Activated CD4-positive, alpha-beta T cell treated with anti-CD3 and anti-CD28 coated beads, Interleukin-2, amount 10 ng/mL, durations not matched to agents 24 days and 14 days (primary cell): ENCODE measurements around the gene TMEFF1. TPM values are rescaled to one million over a fixed set of nuclear protein-coding genes. Genes with fewer than 3 reads are reported as not detected.

Source experiments
- DNase-seq: peaks from one replicate; pipeline ENCODE4 v3.0.0; 2022
- H3K27ac Mint-ChIP-seq: one replicate; pipeline ENCODE4 v1.8.0; 2022; ENCODE audit warnings: mild to moderate bottlenecking, mixed read lengths
- H3K27me3 Mint-ChIP-seq: one replicate; pipeline ENCODE4 v1.8.0; 2022; ENCODE audit warnings: mixed read lengths
- H3K36me3 Mint-ChIP-seq: one replicate; pipeline ENCODE4 v1.8.0; 2022; ENCODE audit warnings: low read depth, mild to moderate bottlenecking, mixed read lengths
- H3K4me1 Mint-ChIP-seq: one replicate; pipeline ENCODE4 v1.8.0; 2021; ENCODE audit warnings: mixed read lengths
- H3K4me3 Mint-ChIP-seq: one replicate; pipeline ENCODE4 v1.8.0; 2022; ENCODE audit warnings: mild to moderate bottlenecking, moderate library complexity, mixed read lengths
- H3K9me3 Mint-ChIP-seq: one replicate; pipeline ENCODE4 v1.8.0; 2021; ENCODE audit warnings: mixed read lengths
- intact Hi-C: fragments of 100-400 bp; cut with micrococcal nuclease; formaldehyde crosslinking; loops from one replicate; pipeline ENCODE4 v1.15.1; 2023
- total RNA-seq: library from RNA; stranded (reverse); gene quantifications from 2 replicates; pipeline ENCODE4 v1.2.3, GENCODE V29; 2022

The TMEFF1 gene
- total RNA-seq, 1 donor from 2014 or later, result 0.16 TPM

GRCh38 chr9:100465761-100466160 lies 7.2 kb upstream of the TMEFF1 start:
- Mint-ChIP-seq H3K4me3 (no peak overlapping the region), H3K27me3 (peaks cover 27% of the 10 kb centered on the region), H3K4me1 (no peaks in the 10 kb centered on the region), H3K36me3 (no peaks in the 10 kb centered on the region), H3K9me3 (no peaks in the 10 kb centered on the region), H3K27ac (no peak overlapping the region)
- intact Hi-C loops, result no loop called here
- no peak for DNase-seq

GRCh38 chr9:100466171-100466828 lies 6.6 kb upstream of the TMEFF1 start:
- no peak for DNase-seq
- no peak overlapping the region for H3K27ac Mint-ChIP-seq
- H3K4me1 Mint-ChIP-seq, result no peaks in the 10 kb centered on the region
- intact Hi-C loops, result no loop called here
- no peak overlapping the region for H3K4me3 Mint-ChIP-seq
- H3K36me3 Mint-ChIP-seq, result no peaks in the 10 kb centered on the region
- H3K9me3 Mint-ChIP-seq, result no peaks in the 10 kb centered on the region
- peaks cover 28% of the 10 kb centered on the region for H3K27me3 Mint-ChIP-seq

- Mint-ChIP-seq H3K27me3 (peaks cover 32% of the 10 kb centered on the region), H3K4me3 (no peak overlapping the region), H3K4me1 (no peaks in the 10 kb centered on the region), H3K9me3 (no peaks in the 10 kb centered on the region), H3K36me3 (no peaks in the 10 kb centered on the region), H3K27ac (no peak overlapping the region)
- intact Hi-C loops, result no loop called here
- DNase-seq, result no peak
These were observed 6.1 kb upstream of the TMEFF1 start for GRCh38 chr9:100466829-100467221.

- Mint-ChIP-seq H3K27me3 (peaks cover 41% of the 10 kb centered on the region), H3K4me1 (no peaks in the 10 kb centered on the region), H3K9me3 (no peaks in the 10 kb centered on the region), H3K36me3 (no peaks in the 10 kb centered on the region), H3K4me3 (no peak overlapping the region), H3K27ac (no peak overlapping the region)
- DNase-seq, result no peak
- intact Hi-C loops, result no loop called here
These were observed 4.9 kb upstream of the TMEFF1 start for GRCh38 chr9:100468041-100468440.

- no peaks in the 10 kb centered on the region for H3K36me3 Mint-ChIP-seq
- no peaks in the 10 kb centered on the region for H3K9me3 Mint-ChIP-seq
- no peak for DNase-seq
- peak overlapping the region; percentile 34 for H3K4me3 Mint-ChIP-seq
- H3K4me1 Mint-ChIP-seq, result peaks cover 4% of the 10 kb centered on the region
- H3K27me3 Mint-ChIP-seq, result peaks cover 53% of the 10 kb centered on the region
- H3K27ac Mint-ChIP-seq, result no peak overlapping the region
- intact Hi-C loops, result no loop called here
These were observed 681 bp upstream of the TMEFF1 start for GRCh38 chr9:100472268-100472667.

GRCh38 chr9:100473276-100474081 lies 530 bp downstream of the TMEFF1 start:
- peak overlapping the region; percentile 76 for H3K4me3 Mint-ChIP-seq
- no peak overlapping the region for H3K27ac Mint-ChIP-seq
- peak; percentile 73 for DNase-seq
- peaks cover 4% of the 10 kb centered on the region for H3K4me1 Mint-ChIP-seq
- intact Hi-C loops, result no loop called here
- H3K36me3 Mint-ChIP-seq, result no peaks in the 10 kb centered on the region
- H3K27me3 Mint-ChIP-seq, result peaks cover 58% of the 10 kb centered on the region
- no peaks in the 10 kb centered on the region for H3K9me3 Mint-ChIP-seq

GRCh38 chr9:100474082-100474923 lies 1.4 kb downstream of the TMEFF1 start:
- H3K4me1 Mint-ChIP-seq, result peaks cover 4% of the 10 kb centered on the region
- intact Hi-C loops, result no loop called here
- H3K9me3 Mint-ChIP-seq, result no peaks in the 10 kb centered on the region
- peaks cover 62% of the 10 kb centered on the region for H3K27me3 Mint-ChIP-seq
- H3K36me3 Mint-ChIP-seq, result no peaks in the 10 kb centered on the region
- H3K27ac Mint-ChIP-seq, result peak overlapping the region; percentile 1
- peak overlapping the region; percentile 76 for H3K4me3 Mint-ChIP-seq
- DNase-seq, result no peak

GRCh38 chr9:100474924-100475276 lies 2.0 kb downstream of the TMEFF1 start:
- H3K4me1 Mint-ChIP-seq, result peaks cover 4% of the 10 kb centered on the region
- H3K9me3 Mint-ChIP-seq, result no peaks in the 10 kb centered on the region
- H3K36me3 Mint-ChIP-seq, result no peaks in the 10 kb centered on the region
- H3K27me3 Mint-ChIP-seq, result peaks cover 61% of the 10 kb centered on the region
- DNase-seq, result no peak
- H3K4me3 Mint-ChIP-seq, result no peak overlapping the region
- no peak overlapping the region for H3K27ac Mint-ChIP-seq
- intact Hi-C loops, result no loop called here

GRCh38 chr9:100477241-100477640 lies 4.3 kb downstream of the TMEFF1 start:
- Mint-ChIP-seq H3K4me3 (no peak overlapping the region), H3K36me3 (no peaks in the 10 kb centered on the region), H3K4me1 (peaks cover 4% of the 10 kb centered on the region), H3K27ac (no peak overlapping the region), H3K9me3 (no peaks in the 10 kb centered on the region), H3K27me3 (peaks cover 48% of the 10 kb centered on the region)
- intact Hi-C loops, result no loop called here
- DNase-seq, result no peak

- H3K27ac Mint-ChIP-seq, result no peak overlapping the region
- no peaks in the 10 kb centered on the region for H3K36me3 Mint-ChIP-seq
- no peak overlapping the region for H3K4me3 Mint-ChIP-seq
- intact Hi-C loops, result no loop called here
- peaks cover 4% of the 10 kb centered on the region for H3K4me1 Mint-ChIP-seq
- H3K27me3 Mint-ChIP-seq, result peaks cover 43% of the 10 kb centered on the region
- H3K9me3 Mint-ChIP-seq, result no peaks in the 10 kb centered on the region
- no peak for DNase-seq
These were observed 5.2 kb downstream of the TMEFF1 start for GRCh38 chr9:100478192-100478591.

GRCh38 chr9:100479820-100480219 lies 6.9 kb downstream of the TMEFF1 start:
- Mint-ChIP-seq H3K4me1 (no peaks in the 10 kb centered on the region), H3K9me3 (no peaks in the 10 kb centered on the region), H3K27ac (no peak overlapping the region), H3K4me3 (no peak overlapping the region), H3K27me3 (peaks cover 36% of the 10 kb centered on the region), H3K36me3 (no peaks in the 10 kb centered on the region)
- intact Hi-C loops, result no loop called here
- no peak for DNase-seq

- Mint-ChIP-seq H3K9me3 (no peaks in the 10 kb centered on the region), H3K4me3 (no peak overlapping the region), H3K36me3 (no peaks in the 10 kb centered on the region), H3K27ac (no peak overlapping the region), H3K27me3 (peaks cover 12% of the 10 kb centered on the region), H3K4me1 (no peaks in the 10 kb centered on the region)
- intact Hi-C loops, result no loop called here
- DNase-seq, result no peak
These were observed 12.2 kb downstream of the TMEFF1 start for GRCh38 chr9:100485196-100485595.

GRCh38 chr9:100486479-100487176 lies 13.7 kb downstream of the TMEFF1 start:
- Mint-ChIP-seq H3K36me3 (no peaks in the 10 kb centered on the region), H3K27ac (no peak overlapping the region), H3K4me3 (no peak overlapping the region), H3K4me1 (no peaks in the 10 kb centered on the region), H3K27me3 (peaks cover 7% of the 10 kb centered on the region), H3K9me3 (no peaks in the 10 kb centered on the region)
- intact Hi-C loops, result no loop called here
- no peak for DNase-seq
